ENCODE results near the gene HTATIP2.

Gene HTATIP2

DNA sequence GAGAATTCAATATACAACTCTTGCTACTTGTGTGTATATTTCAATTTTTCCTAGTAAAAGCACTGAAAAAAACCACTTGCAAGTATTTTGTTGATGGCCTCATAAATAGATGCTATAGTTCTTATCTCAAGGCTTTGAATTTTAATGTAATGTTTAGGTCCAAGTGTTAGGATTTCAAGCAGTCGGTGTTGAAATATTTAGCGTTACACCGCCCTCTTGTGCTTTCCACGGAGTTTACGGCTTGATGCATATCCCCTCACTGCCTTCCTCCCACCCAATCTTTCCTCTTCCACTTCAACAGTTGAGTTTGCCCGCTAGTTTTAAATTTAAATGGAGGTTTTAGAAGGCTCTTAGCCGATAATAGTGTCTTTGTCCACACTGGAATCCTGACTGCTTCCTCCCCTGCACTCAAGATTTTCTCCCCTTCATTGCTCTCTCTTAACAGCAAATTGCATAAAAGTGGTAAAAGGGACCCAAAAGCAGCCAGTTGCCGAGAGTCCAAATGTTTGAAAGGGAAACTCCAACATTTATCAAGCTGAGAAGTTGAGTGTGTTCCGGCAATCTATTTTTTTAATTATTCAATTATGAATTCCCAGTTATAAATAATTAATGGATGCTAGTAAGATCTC is 25.9 kb upstream of the HTATIP2 start:
- peaks cover 11% of the 10 kb centered on the region for H3K4me1 Mint-ChIP-seq
- TF ChIP-seq, protein P1, sequence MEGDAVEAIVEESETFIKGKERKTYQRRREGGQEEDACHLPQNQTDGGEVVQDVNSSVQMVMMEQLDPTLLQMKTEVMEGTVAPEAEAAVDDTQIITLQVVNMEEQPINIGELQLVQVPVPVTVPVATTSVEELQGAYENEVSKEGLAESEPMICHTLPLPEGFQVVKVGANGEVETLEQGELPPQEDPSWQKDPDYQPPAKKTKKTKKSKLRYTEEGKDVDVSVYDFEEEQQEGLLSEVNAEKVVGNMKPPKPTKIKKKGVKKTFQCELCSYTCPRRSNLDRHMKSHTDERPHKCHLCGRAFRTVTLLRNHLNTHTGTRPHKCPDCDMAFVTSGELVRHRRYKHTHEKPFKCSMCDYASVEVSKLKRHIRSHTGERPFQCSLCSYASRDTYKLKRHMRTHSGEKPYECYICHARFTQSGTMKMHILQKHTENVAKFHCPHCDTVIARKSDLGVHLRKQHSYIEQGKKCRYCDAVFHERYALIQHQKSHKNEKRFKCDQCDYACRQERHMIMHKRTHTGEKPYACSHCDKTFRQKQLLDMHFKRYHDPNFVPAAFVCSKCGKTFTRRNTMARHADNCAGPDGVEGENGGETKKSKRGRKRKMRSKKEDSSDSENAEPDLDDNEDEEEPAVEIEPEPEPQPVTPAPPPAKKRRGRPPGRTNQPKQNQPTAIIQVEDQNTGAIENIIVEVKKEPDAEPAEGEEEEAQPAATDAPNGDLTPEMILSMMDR (IDR thresholded peaks at IDR 0.05; ENCODE audit: unreplicated experiment in 3 of 3): peak; percentile 51 to 69 (median 55)
- H3K4me3 Mint-ChIP-seq: no peak overlapping the region
- H3K9me3 Mint-ChIP-seq: no peaks in the 10 kb centered on the region
- no peak overlapping the region for H3K27ac Mint-ChIP-seq
- no peaks in the 10 kb centered on the region for H3K36me3 Mint-ChIP-seq (ENCODE audit: low read depth)
- H3K27me3 Mint-ChIP-seq (ENCODE audit: low read depth): peaks cover 11% of the 10 kb centered on the region

DNA sequence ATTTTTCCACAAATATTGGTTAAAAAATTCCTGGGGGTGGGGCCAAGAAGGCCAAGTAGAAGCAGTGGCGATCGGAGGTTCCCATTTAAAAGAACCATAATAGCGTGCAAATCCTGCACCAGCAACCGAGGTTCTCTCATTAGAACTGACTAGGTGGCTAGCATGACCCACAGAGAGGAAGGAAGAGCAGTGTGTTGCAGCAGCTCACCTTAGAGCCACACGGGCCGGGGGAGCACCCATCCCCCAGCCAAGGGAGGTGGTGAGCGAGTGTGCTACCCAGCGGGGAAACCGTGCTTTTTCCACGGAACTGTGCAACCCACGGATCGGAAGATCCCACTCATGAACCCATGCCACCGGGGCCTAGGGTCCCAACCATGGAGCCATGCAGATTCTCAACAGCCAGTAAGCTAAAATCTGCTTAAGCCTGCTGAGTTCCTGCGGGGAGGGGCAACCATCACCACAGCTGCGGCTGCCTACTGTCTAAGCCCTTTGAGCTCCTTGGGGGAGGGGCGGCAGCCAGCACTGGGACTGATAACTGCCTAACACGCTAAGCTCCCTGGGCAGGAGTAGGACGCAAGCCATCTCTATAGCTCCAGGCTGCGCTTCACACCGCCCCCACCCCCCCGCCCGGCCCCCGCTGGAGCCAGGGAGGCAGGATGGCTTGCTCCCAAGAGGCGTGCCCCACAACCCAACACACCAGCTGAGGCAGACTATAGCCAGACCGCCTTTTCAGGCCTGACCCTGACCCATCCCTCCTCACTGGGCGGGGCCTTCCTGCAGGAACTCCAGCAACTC is 21.0 kb upstream of the HTATIP2 start:
- Mint-ChIP-seq H3K36me3 (ENCODE audit: low read depth) (no peaks in the 10 kb centered on the region), H3K9me3 (peaks cover 5% of the 10 kb centered on the region), H3K27ac (no peak overlapping the region), H3K27me3 (ENCODE audit: low read depth) (peaks cover 21% of the 10 kb centered on the region), H3K4me1 (peaks cover 11% of the 10 kb centered on the region), H3K4me3 (no peak overlapping the region)
- TF ChIP-seq, protein P1 (IDR thresholded peaks at IDR 0.05; ENCODE audit: unreplicated experiment in 3 of 3): no peak

DNA sequence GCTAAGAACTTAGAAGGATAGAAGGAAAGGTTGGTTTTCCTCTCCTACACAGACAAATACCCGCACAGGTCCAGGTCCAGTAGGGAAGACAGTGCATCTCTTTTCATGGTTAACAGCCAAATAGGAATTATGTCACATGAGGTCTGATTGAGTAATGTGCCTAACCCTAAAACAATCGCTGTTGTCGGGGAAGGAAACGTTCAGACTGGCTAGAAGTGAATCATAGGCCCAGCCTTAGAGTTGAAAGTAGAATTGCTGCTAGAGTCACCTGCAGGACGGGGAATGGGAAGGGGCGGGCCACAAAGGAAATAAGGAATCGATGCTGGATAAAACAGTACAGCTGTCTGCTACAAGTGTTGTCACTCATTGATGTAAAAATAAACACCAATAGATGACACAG is 12.4 kb upstream of the HTATIP2 start:
- Mint-ChIP-seq H3K4me1 (peaks cover 5% of the 10 kb centered on the region), H3K9me3 (no peaks in the 10 kb centered on the region), H3K27me3 (ENCODE audit: low read depth) (peaks cover 4% of the 10 kb centered on the region), H3K36me3 (ENCODE audit: low read depth) (no peaks in the 10 kb centered on the region), H3K27ac (no peak overlapping the region), H3K4me3 (no peak overlapping the region)
- TF ChIP-seq, protein P1 (IDR thresholded peaks at IDR 0.05; ENCODE audit: unreplicated experiment in 3 of 3): no peak

DNA sequence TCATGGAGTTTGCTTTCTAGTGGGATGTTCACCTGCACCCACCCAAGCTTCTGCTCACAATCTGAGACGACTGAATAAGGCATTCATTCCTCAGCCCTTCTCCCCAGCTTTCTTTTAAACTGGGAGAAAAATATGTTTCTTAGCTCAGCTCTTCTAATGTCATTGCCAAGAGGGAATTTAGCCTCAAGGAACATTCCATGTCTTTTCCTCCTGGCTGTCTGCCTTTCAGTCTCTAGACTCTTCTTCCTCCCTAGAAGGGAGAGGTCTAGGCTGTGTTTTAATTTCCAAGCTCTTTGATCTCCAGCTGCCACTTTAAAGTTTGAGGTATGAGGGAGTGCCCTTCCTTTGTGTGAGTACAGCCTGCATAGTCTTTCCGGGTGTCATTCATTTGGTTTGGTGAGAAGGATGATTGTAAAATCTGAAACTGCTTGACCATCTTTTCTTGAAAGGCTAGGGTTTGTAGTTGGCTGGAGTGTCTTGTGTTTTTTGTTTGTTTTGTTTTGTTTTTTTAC is 11.7 kb upstream of the HTATIP2 start:
- peaks cover 4% of the 10 kb centered on the region for H3K27me3 Mint-ChIP-seq (ENCODE audit: low read depth)
- TF ChIP-seq, protein P1 (IDR thresholded peaks at IDR 0.05; ENCODE audit: unreplicated experiment in 3 of 3): no peak
- H3K4me3 Mint-ChIP-seq: no peak overlapping the region
- peaks cover 5% of the 10 kb centered on the region for H3K4me1 Mint-ChIP-seq
- H3K27ac Mint-ChIP-seq: no peak overlapping the region
- H3K36me3 Mint-ChIP-seq (ENCODE audit: low read depth): no peaks in the 10 kb centered on the region
- H3K9me3 Mint-ChIP-seq: no peaks in the 10 kb centered on the region

DNA sequence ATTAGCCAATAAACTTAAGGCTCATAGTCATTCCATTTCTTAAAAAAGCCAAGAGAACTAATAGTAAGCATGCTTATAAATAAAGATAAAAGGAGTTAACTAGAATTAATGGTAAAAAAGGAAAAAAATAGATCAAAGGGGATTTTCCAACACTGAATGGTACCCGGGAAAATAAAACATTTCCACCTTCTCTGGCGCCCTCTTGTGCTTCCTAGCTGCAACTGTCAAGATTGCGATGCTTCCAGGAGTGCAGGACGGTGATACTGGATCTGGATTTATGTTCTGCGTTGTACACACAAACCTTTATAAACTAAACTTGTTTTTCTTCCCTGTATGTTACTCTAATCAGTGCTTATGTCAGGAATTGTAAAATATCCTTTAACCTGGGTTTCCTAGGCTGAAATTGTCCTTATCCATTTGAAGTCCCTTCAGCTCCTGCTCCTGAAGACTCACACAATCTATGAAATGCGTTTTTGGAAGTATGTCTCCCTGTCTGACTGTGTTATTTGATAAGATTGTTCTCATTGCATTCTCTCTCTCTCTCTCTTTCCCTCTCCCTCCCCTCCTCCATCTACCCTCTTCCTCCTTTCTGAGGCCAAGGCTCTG is 9.6 kb upstream of the HTATIP2 start:
- TF ChIP-seq, protein P1 (IDR thresholded peaks at IDR 0.05; ENCODE audit: unreplicated experiment in 3 of 3): peak; percentile 71 to 89 (median 85)
- H3K27ac Mint-ChIP-seq: no peak overlapping the region
- no peaks in the 10 kb centered on the region for H3K36me3 Mint-ChIP-seq (ENCODE audit: low read depth)
- peaks cover 4% of the 10 kb centered on the region for H3K27me3 Mint-ChIP-seq (ENCODE audit: low read depth)
- H3K4me1 Mint-ChIP-seq: peaks cover 5% of the 10 kb centered on the region
- H3K9me3 Mint-ChIP-seq: no peaks in the 10 kb centered on the region
- no peak overlapping the region for H3K4me3 Mint-ChIP-seq
